ENCODE data around the gene RCOR3.

RCOR3 gene

GRCh38 chr1:211326140-211326527, 67.0 kb downstream of the RCOR3 start:
- no peak for DNase-seq

GRCh38 chr1:211326528-211327345, 67.6 kb downstream of the RCOR3 start, which contains the start of gene TRAF5:
TRAF5 (plus strand) TSS chr1:211326833; CDS start chr1:211353240, 26,407 bp downstream.
- no peak for DNase-seq

GRCh38 chr1:211327346-211327921, 68.3 kb downstream of the RCOR3 start:
- no peak for DNase-seq

- no peak for DNase-seq
Observed at GRCh38 chr1:211328084-211328694, 69.0 kb downstream of the RCOR3 start.

- peak; percentile 88 for DNase-seq
Observed at GRCh38 chr1:211328866-211329475, 69.8 kb downstream of the RCOR3 start.

GRCh38 chr1:211329764-211330201, 70.6 kb downstream of the RCOR3 start:
- DNase-seq, result no peak

GRCh38 chr1:211330282-211330936, 71.2 kb downstream of the RCOR3 start:
- no peak for DNase-seq

GRCh38 chr1:211331011-211331709, 72.0 kb downstream of the RCOR3 start:
- no peak for DNase-seq

- DNase-seq, result no peak
Observed at GRCh38 chr1:211332036-211332616, 73.0 kb downstream of the RCOR3 start.

GRCh38 chr1:211332830-211333229, 73.7 kb downstream of the RCOR3 start:
- no peak for DNase-seq

- DNase-seq, result no peak
Observed at GRCh38 chr1:211333906-211334305, 74.7 kb downstream of the RCOR3 start.

- no peak for DNase-seq
Observed at GRCh38 chr1:211334986-211335385, 75.8 kb downstream of the RCOR3 start.

GRCh38 chr1:211335522-211336157, 76.5 kb downstream of the RCOR3 start:
- DNase-seq, result no peak

- DNase-seq, result no peak
Observed at GRCh38 chr1:211336161-211336560, 77.0 kb downstream of the RCOR3 start.

- no peak for DNase-seq
Observed at GRCh38 chr1:211336775-211337174, 77.6 kb downstream of the RCOR3 start.

- no peak for DNase-seq
Observed at GRCh38 chr1:211337430-211338223, 78.5 kb downstream of the RCOR3 start.

- no peak for DNase-seq
Observed at GRCh38 chr1:211338224-211338620, 79.1 kb downstream of the RCOR3 start.

GRCh38 chr1:211339631-211340041, 80.5 kb downstream of the RCOR3 start:
- DNase-seq, result no peak

- DNase-seq, result no peak
Observed at GRCh38 chr1:211340622-211341507, 81.7 kb downstream of the RCOR3 start.
